ENCODE measurements around the gene LDB2. TPM values are rescaled to one million over a fixed set of nuclear protein-coding genes. Genes with fewer than 3 reads are reported as not detected.

LDB2 gene
- total and polyA plus RNA-seq, 2 donors (not counting 1 experiment from before 2014, with no cell fraction given): not detected

GRCh38 chr4:16745887-16746286 is 152.6 kb downstream of the LDB2 start:
- Mint-ChIP-seq H3K9me3 (ENCODE audit: insufficient read depth) (no peaks in the 10 kb centered on the region), H3K27ac (no peak overlapping the region), H3K4me1 (no peaks in the 10 kb centered on the region), H3K27me3 (no peaks in the 10 kb centered on the region), H3K4me3 (no peak overlapping the region)
- no peaks in the 10 kb centered on the region for H3K79me2 ChIP-seq (ENCODE audit: control insufficient read depth, insufficient read depth, low read length)
- intact Hi-C loops (cut with micrococcal nuclease): no loop called here
- H3K27ac ChIP-seq (ENCODE audit: low read length in 2 of 2): no peak overlapping the region
- no peaks in the 10 kb centered on the region for H3K27me3 ChIP-seq (replicated peaks in 1 of 4; ENCODE audit: control extremely low read depth in 1 of 4, control insufficient read depth in 3 of 4, insufficient read depth in 4 of 4, low read length in 3 of 4)
- no peaks in the 10 kb centered on the region for H4K20me1 ChIP-seq (ENCODE audit: control insufficient read depth, insufficient read depth, low read length, poor library complexity, severe bottlenecking)
- no peaks in the 10 kb centered on the region for H3K4me1 ChIP-seq (ENCODE audit: control insufficient read depth in 2 of 2, insufficient read depth in 2 of 2, low read length in 2 of 2)
- H3K9me3 ChIP-seq (ENCODE audit: control extremely low read depth in 1 of 3, control insufficient read depth in 2 of 3, insufficient read depth in 1 of 3, low read length in 2 of 3): no peaks in the 10 kb centered on the region
- POLR2A ChIA-PET: no interaction called here
- 93% methylated on average over 2 of the region's 3 CpGs for WGBS (ENCODE audit: insufficient coverage)
- no peak overlapping the region for H2AFZ ChIP-seq (ENCODE audit: insufficient read depth, low read depth, low read length, poor library complexity, severe bottlenecking)
- DNase-seq: no peak
- no peaks in the 10 kb centered on the region for H3K36me3 ChIP-seq (replicated peaks in 1 of 2; ENCODE audit: control extremely low read depth in 1 of 2, control insufficient read depth in 1 of 2, extremely low read depth in 1 of 2, insufficient read depth in 2 of 2, low read length in 1 of 2)
- ATAC-seq (ENCODE audit: low read depth): no peak
- H3K4me3 ChIP-seq (ENCODE audit: control extremely low read depth in 1 of 5, extremely low read depth in 1 of 5, insufficient read depth in 1 of 5, low read depth in 2 of 5, low read length in 4 of 5): no peak overlapping the region
- CTCF ChIA-PET: no interaction called here
- no peak overlapping the region for H3K9ac ChIP-seq (ENCODE audit: low read length)
- no peak overlapping the region for H3K4me2 ChIP-seq (replicated peaks; ENCODE audit: low read depth, low read length, poor library complexity, severe bottlenecking)
- no peak for TF ChIP-seq CTCF (IDR thresholded peaks at IDR 0.05)
- TF ChIP-seq EZH2 (IDR thresholded peaks at IDR 0.05; ENCODE audit: borderline replicate concordance, insufficient read depth, low read depth, low read length, poor library complexity, severe bottlenecking): no peak

DNA sequence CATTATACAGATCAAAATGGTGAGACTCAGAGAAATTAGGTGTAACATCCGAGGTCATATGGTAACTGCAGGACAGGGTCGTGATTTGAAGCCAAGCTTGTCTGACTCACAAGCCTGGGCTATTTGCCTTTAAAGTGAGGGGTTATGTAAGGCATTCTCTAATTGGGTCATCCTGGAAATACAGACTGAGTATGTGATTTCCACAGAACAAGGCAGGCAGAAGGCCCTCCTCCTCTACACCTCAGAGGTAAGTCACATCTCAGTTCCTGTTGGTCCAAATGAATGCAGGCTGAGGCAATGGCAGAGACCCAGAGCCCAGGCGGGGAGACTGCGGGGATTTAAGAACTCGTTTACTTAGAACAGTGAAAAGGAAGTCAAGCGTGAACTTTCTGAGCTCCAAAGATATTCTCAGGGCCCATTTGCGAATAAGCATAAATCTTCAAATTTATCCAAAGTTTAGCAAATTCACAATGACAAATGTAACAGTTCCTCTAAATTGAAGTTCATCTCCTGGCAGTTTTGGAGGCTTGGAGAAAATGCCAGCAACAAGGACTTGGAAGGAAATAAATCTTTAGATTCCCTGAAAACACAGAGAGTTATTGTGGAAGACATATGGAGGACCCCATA is 153.3 kb downstream of the LDB2 start:
- Mint-ChIP-seq H3K4me3 (no peak overlapping the region), H3K4me1 (no peaks in the 10 kb centered on the region), H3K27me3 (no peaks in the 10 kb centered on the region), H3K27ac (no peak overlapping the region), H3K9me3 (ENCODE audit: insufficient read depth) (no peaks in the 10 kb centered on the region)
- DNase-seq (no peak), ATAC-seq (ENCODE audit: low read depth) (no peak)
- POLR2A ChIA-PET: no interaction called here
- no peak overlapping the region for H3K9ac ChIP-seq (ENCODE audit: low read length)
- no peak overlapping the region for H3K4me3 ChIP-seq (ENCODE audit: control extremely low read depth in 1 of 5, extremely low read depth in 1 of 5, insufficient read depth in 1 of 5, low read depth in 2 of 5, low read length in 4 of 5)
- H2AFZ ChIP-seq (ENCODE audit: insufficient read depth, low read depth, low read length, poor library complexity, severe bottlenecking): no peak overlapping the region
- WGBS (ENCODE audit: insufficient coverage): 77% methylated on average over 5 of the region's 7 CpGs
- H3K27ac ChIP-seq (ENCODE audit: low read length in 2 of 2): no peak overlapping the region
- no peaks in the 10 kb centered on the region for H3K79me2 ChIP-seq (ENCODE audit: control insufficient read depth, insufficient read depth, low read length)
- no peaks in the 10 kb centered on the region for H3K27me3 ChIP-seq (replicated peaks in 1 of 4; ENCODE audit: control extremely low read depth in 1 of 4, control insufficient read depth in 3 of 4, insufficient read depth in 4 of 4, low read length in 3 of 4)
- H4K20me1 ChIP-seq (ENCODE audit: control insufficient read depth, insufficient read depth, low read length, poor library complexity, severe bottlenecking): no peaks in the 10 kb centered on the region
- intact Hi-C loops (cut with micrococcal nuclease): no loop called here
- no peaks in the 10 kb centered on the region for H3K4me1 ChIP-seq (ENCODE audit: control insufficient read depth in 2 of 2, insufficient read depth in 2 of 2, low read length in 2 of 2)
- CTCF ChIA-PET: no interaction called here
- H3K36me3 ChIP-seq (replicated peaks in 1 of 2; ENCODE audit: control extremely low read depth in 1 of 2, control insufficient read depth in 1 of 2, extremely low read depth in 1 of 2, insufficient read depth in 2 of 2, low read length in 1 of 2): no peaks in the 10 kb centered on the region
- TF ChIP-seq EZH2 (IDR thresholded peaks at IDR 0.05; ENCODE audit: borderline replicate concordance, insufficient read depth, low read depth, low read length, poor library complexity, severe bottlenecking) (no peak), CTCF (IDR thresholded peaks at IDR 0.05) (no peak)
- H3K9me3 ChIP-seq (ENCODE audit: control extremely low read depth in 1 of 3, control insufficient read depth in 2 of 3, insufficient read depth in 1 of 3, low read length in 2 of 3): no peaks in the 10 kb centered on the region
- no peak overlapping the region for H3K4me2 ChIP-seq (replicated peaks; ENCODE audit: low read depth, low read length, poor library complexity, severe bottlenecking)
